WTC11 (cell line): Measurements from ENCODE around the gene EXOSC2. TPM values are rescaled to one million over a fixed set of nuclear protein-coding genes. Genes with fewer than 3 reads are reported as not detected.

Source experiments
- ATAC-seq: fragments of 200-7000 bp; cut with Tn5 transposase; 2 replicates; pipeline ENCODE4 v1.10.0; 2021; ENCODE audit warnings: mild to moderate bottlenecking, moderate library complexity
- CTCF ChIA-PET: fragments of 300-600 bp; sonication (Branson Sonifier 250); formaldehyde crosslinking; loops from one replicate; lab custom pipeline; 2021; ENCODE audit warnings: antibody characterized with exemption; lab: Charles Lee
- POLR2A ChIA-PET: fragments of 350-600 bp; sonication (Branson Sonifier 250); formaldehyde crosslinking; loops from one replicate; lab custom pipeline; 2021; ENCODE audit warnings: antibody characterized with exemption; lab: Charles Lee
- DNase-seq: peaks from one replicate; pipeline ENCODE4 v3.0.0; 2021; ENCODE audit warnings: low spot score
- H3K27ac Mint-ChIP-seq: 2 replicates; pipeline ENCODE4 v1.8.0; 2021; ENCODE audit warnings: mixed read lengths
- H3K27me3 Mint-ChIP-seq: 2 replicates; pipeline ENCODE4 v1.8.0; 2021; ENCODE audit warnings: low read depth, mild to moderate bottlenecking, moderate library complexity, mixed read lengths
- H3K36me3 Mint-ChIP-seq: 2 replicates; pipeline ENCODE4 v1.8.0; 2021; ENCODE audit warnings: mixed read lengths
- H3K4me1 Mint-ChIP-seq: 2 replicates; pipeline ENCODE4 v1.8.0; 2022; ENCODE audit warnings: mixed read lengths
- H3K4me3 Mint-ChIP-seq: 2 replicates; pipeline ENCODE4 v1.8.0; 2021; ENCODE audit warnings: mild to moderate bottlenecking, moderate library complexity, mixed read lengths
- H3K9me3 Mint-ChIP-seq: 2 replicates; pipeline ENCODE4 v1.8.0; 2021; ENCODE audit warnings: mixed read lengths
- ATF6 ChIP-seq: sonication (generic); formaldehyde crosslinking; IDR thresholded peaks from 2 replicates; pipeline ENCODE4 v1.8.1; 2023; ENCODE audit warnings: mild to moderate bottlenecking, missing genetic modification reagents
- E2F5 ChIP-seq: sonication (generic); formaldehyde crosslinking; IDR thresholded peaks from 2 replicates; pipeline ENCODE4 v1.8.1; 2022; ENCODE audit warnings: mild to moderate bottlenecking, moderate library complexity, missing genetic modification reagents
- FOXJ3 ChIP-seq: sonication (generic); formaldehyde crosslinking; IDR thresholded peaks from 2 replicates; pipeline ENCODE4 v1.9.0; 2021; ENCODE audit warnings: missing genetic modification reagents, mild to moderate bottlenecking, borderline replicate concordance
- FOXP4 ChIP-seq: sonication (generic); formaldehyde crosslinking; IDR thresholded peaks from 2 replicates; pipeline ENCODE4 v1.8.0; 2022; ENCODE audit warnings: mild to moderate bottlenecking, missing genetic modification reagents
- MXD4 ChIP-seq: fragments of 250-450 bp; sonication (Bioruptor Pico); IDR thresholded peaks from 2 replicates; pipeline ENCODE4 v1.8.0; 2021; ENCODE audit warnings: mild to moderate bottlenecking, moderate library complexity, borderline replicate concordance
- NR2C2 ChIP-seq: sonication (generic); formaldehyde crosslinking; IDR thresholded peaks from 2 replicates; pipeline ENCODE4 v1.8.0; 2022; ENCODE audit warnings: mild to moderate bottlenecking, missing genetic modification reagents
- USF1 ChIP-seq: sonication (generic); formaldehyde crosslinking; IDR thresholded peaks from 2 replicates; pipeline ENCODE4 v1.8.0; 2022; ENCODE audit warnings: mild to moderate bottlenecking, missing genetic modification reagents
- ZNF281 ChIP-seq: sonication (generic); formaldehyde crosslinking; IDR thresholded peaks from 2 replicates; pipeline ENCODE4 v1.8.0; 2023; ENCODE audit warnings: mild to moderate bottlenecking, missing genetic modification reagents
- ZNF317 ChIP-seq: sonication (generic); formaldehyde crosslinking; IDR thresholded peaks from 2 replicates; pipeline ENCODE4 v1.8.1; 2023; ENCODE audit warnings: low read depth, mild to moderate bottlenecking, moderate library complexity, missing genetic modification reagents, borderline replicate concordance
- total RNA-seq: library from RNA; stranded (reverse); gene quantifications from 3 replicates; pipeline ENCODE4 v1.2.3, GENCODE V29; 2021

EXOSC2 gene
- total RNA-seq, 1 experiment from 2014 or later: 76.1 TPM

DNA sequence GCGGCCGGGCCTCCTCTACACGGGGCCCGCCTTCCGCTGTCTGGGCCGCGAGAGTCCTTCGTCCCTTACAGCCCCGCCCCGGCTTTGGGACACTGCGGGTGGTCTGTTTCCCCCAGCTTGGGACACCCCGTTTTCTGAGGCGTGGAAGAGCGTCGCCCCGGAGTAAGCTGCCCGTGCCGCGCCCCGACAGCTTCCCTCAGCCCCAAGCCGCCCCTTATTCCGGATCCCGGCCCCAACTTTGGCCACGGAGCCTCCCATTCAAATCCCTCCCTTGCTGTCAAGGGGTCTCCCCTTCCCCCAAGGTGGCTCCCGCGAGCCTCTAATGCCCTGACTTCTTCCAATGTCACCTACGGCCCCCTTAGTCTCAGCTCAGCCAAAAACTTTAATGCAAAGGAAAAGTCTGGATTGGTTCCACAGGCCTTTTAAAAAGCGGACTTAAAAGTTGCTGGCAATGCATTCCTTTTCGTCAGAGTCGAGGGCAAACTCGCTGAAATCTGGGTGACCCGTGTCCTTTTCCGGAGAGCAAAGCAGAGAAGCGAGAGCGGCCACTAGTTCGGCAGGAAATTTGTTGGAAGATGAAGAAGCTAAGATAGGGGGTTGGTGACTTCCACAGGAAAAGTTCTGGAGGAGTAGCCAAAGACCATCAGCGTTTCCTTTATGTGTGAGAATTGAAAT is 19.8 kb downstream of the EXOSC2 start:
- peak overlapping the region; percentile 80 for H3K27ac Mint-ChIP-seq
- TF ChIP-seq E2F5 (CRISPR knock-in tag): peak; percentile 15; the same call in 1 of the 2 replicates
- 0 out of 2 replicates have a peak, but pooled peaks have one; percentile 17 for TF ChIP-seq FOXP4 (CRISPR knock-in tag)
- no peak for TF ChIP-seq NR2C2 (CRISPR knock-in tag)
- TF ChIP-seq MXD4 (CRISPR knock-in tag): no peak
- H3K4me3 Mint-ChIP-seq: peak overlapping the region; percentile 93
- no peaks in the 10 kb centered on the region for H3K36me3 Mint-ChIP-seq
- DNase-seq (peak; percentile 42), ATAC-seq (peak; percentile 6)
- no peaks in the 10 kb centered on the region for H3K27me3 Mint-ChIP-seq
- H3K4me1 Mint-ChIP-seq: peaks cover 31% of the 10 kb centered on the region
- POLR2A ChIA-PET: interaction anchor here (0.5 kb wide), 1 partner anchor 135 kb away, joined by 5 read pairs; no protein-coding TSS in a partner anchor
- CTCF ChIA-PET: interaction anchor here (1.1 to 4.1 kb wide), 7 partner anchors 12 to 285 kb away, joined by 3 to 19 read pairs (median 7); no protein-coding TSS in a partner anchor
- H3K9me3 Mint-ChIP-seq: no peaks in the 10 kb centered on the region

DNA sequence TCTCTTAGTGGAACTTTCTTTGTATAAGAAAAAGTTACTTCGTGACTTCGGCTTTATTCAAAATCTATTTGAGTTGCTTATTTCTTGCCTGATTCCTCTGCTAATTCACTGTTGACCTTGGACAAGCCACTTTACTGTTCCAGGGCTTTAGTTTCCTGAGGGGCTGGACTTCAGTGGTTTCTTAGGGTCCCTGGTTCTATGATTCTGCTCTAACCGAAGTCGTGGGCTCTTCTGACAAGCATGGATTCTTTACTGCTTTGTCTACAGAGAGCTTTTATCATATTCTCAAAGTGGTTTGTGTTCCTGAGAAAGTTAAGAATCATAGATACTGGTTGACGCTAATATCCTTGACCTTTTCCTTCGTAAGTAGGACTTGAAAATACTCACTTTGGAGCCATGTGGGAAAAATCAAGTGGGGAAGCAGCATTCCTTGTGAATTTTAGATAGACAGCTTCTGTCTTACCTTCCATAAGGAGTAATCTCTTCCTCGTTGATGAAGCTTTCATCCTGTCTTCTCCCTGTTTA is 21.1 kb downstream of the EXOSC2 start:
- POLR2A ChIA-PET: interaction anchor here (1.1 kb wide), 1 partner anchor 54 kb away, joined by 4 read pairs; no protein-coding TSS in a partner anchor
- TF ChIP-seq USF1 (no peak), FOXP4 (CRISPR knock-in tag) (no peak)
- H3K9me3 Mint-ChIP-seq: no peaks in the 10 kb centered on the region
- no peak overlapping the region for H3K27ac Mint-ChIP-seq
- DNase-seq (no peak), ATAC-seq (no peak)
- peaks cover 34% of the 10 kb centered on the region for H3K4me1 Mint-ChIP-seq
- H3K27me3 Mint-ChIP-seq: no peaks in the 10 kb centered on the region
- no peaks in the 10 kb centered on the region for H3K36me3 Mint-ChIP-seq
- H3K4me3 Mint-ChIP-seq: peak overlapping the region; percentile 93
- CTCF ChIA-PET: interaction anchor here (1.0 to 4.1 kb wide), 5 partner anchors 13 to 283 kb away, joined by 3 to 19 read pairs (median 7); no protein-coding TSS in a partner anchor

- H3K9me3 Mint-ChIP-seq: no peaks in the 10 kb centered on the region
- ChIA-PET CTCF (interaction anchor here (0.5 to 4.1 kb wide), 5 partner anchors 14 to 1155 kb away, joined by 3 to 19 read pairs (median 7); no protein-coding TSS in a partner anchor), POLR2A (interaction anchor here (1.1 kb wide), 1 partner anchor 53 kb away, joined by 4 read pairs; no protein-coding TSS in a partner anchor)
- DNase-seq (no peak), ATAC-seq (no peak)
- H3K36me3 Mint-ChIP-seq: no peaks in the 10 kb centered on the region
- peak overlapping the region; percentile 93 for H3K4me3 Mint-ChIP-seq
- H3K27ac Mint-ChIP-seq: no peak overlapping the region
- H3K4me1 Mint-ChIP-seq: peaks cover 34% of the 10 kb centered on the region
- H3K27me3 Mint-ChIP-seq: no peaks in the 10 kb centered on the region; the same call in 1 of the 2 replicates
- TF ChIP-seq ZNF317 (no peak), ZNF281 (CRISPR knock-in tag) (no peak), FOXJ3 (no peak), ATF6 (CRISPR knock-in tag) (no peak)
Observed at GRCh38 chr9:130715270-130715669, 21.7 kb downstream of the EXOSC2 start.
